Stimulated activated CD4-positive, alpha-beta T cell treated with anti-CD3 and anti-CD28 coated beads, TNF-alpha, amount 100 ng/mL, for 24 hours (primary cell): Measurements from ENCODE around the gene ZNF761.
A peak's percentile ranks its signal among the peaks of the same experiment; 100 is the strongest.
"Not testable (repeated sequence)": the region's sequence is repeated elsewhere in the genome, so short reads cannot be mapped to it uniquely, and the experiment has no call there.

Source experiments
- DNase-seq, 3 experiments: peaks; one replicate each; pipeline ENCODE4 v3.0.0-alpha.2; 2020; ENCODE audit warnings: low read depth in 3 of 3

The ZNF761 gene

GRCh38 chr19:53460131-53460721 is 28.4 kb downstream of the ZNF761 start:
- DNase-seq, result not testable (repeated sequence)

GRCh38 chr19:53461866-53462265 is 30.1 kb downstream of the ZNF761 start:
- no peak for DNase-seq

GRCh38 chr19:53462861-53463260 is 31.1 kb downstream of the ZNF761 start:
- no peak for DNase-seq

GRCh38 chr19:53463263-53463662 is 31.5 kb downstream of the ZNF761 start:
- DNase-seq, result no peak

DNA sequence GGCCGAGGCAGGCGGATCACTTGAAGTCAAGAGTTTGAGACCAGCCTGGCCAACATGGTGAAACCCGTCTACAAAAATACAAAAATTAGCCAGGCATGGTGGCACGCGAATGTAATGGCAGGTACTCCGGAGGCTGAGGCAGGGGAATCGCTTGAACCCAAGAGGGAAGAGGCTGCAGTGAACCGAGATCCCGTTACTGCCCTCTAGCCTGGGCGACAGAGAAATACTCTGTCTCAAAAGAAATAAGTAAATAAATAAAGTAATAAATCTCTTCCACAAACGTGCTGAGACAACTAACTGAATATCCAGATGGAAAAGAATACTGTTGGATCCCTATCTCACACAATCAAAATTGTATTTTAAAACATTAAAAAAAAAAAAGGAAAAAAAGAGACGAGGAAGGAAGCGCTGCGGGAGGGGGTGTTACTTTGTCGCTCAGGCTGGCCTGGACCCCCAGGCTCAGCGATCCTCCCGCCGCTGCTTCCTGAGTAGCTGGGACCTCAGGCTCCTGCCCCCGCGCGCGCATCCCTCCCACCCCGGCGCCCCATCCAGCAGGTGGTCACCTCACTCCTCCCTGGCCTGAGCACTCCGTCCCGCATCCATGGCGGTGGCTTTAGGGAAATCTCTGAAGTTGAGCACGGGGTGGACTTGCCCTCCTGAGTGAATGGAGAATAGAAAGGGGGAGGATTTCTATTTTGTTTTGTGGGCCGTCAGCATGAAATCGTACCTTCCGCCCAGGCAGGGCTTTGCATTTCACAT is 35.1 kb downstream of the ZNF761 start:
- DNase-seq, result no peak

- peak; percentile 92 to 95 (median 92) for DNase-seq
Measured at GRCh38 chr19:53467485-53468262, 35.9 kb downstream of the ZNF761 start, which contains the start of gene ZNF813. TSS of gene ZNF813 (plus strand) at chr19:53467733. CDS start at chr19:53483823, 16,090 bp downstream.

DNA sequence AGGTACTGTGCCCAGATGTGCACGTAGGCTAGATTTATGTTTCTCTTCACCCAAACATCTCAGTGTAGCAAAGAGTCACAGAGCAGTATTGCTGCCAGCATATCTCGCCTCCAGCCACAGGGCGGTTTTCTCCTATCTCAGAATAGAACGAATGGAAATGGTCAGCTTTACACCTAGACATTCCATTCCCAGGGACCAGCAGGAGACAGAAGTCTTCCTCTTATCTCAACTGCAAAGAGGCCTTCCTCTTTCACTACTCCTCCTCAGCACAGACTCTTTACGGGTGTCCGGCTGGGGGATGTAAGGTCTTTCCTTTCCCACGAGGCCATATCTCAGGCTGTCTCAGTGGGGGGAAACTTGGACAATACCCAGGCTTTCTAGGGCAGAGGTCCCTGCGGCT is 36.8 kb downstream of the ZNF761 start:
- not testable (repeated sequence) for DNase-seq

DNA sequence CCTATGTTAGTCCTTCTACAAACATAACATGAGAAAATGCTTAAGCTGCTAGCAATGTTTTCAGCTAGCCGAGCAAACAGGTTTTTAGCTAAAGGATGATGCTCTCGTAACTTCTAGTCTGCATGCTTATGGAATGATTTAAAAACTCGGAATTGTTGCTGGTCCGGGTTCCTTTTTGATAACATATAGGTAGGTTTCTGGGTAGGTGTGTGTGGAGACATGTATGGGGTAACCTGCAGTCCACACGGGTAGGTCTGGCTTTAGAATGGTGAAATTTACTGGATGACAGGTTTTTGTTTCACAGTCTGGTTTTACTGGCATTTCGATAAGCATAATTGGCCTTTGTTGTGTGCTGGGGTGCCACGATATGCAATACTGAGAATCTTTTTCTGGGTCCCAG is 40.1 kb downstream of the ZNF761 start:
- DNase-seq, result no peak

DNA sequence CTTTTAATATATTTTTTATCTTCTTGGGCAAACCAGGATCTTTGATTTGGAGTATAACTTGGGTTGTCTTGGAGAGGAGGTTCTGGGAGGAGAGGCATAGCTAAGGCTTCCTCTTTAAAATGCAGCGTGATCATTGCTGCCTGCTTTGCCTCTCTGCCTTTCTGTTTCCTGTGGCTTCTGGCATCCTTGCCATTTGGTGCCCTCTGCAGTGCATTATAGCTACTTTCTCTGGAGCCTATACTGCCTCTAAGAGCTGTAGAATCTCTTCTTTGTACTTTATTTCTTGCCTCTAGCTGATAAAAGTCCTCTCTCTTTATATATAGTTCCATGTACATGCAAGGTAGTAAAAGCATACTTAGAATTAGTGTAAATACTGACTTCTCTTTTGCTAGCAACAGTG is 43.0 kb downstream of the ZNF761 start:
- DNase-seq, result not testable (repeated sequence)

- not testable (repeated sequence) for DNase-seq
Measured at GRCh38 chr19:53475470-53475869, 43.7 kb downstream of the ZNF761 start.

- not testable (repeated sequence) for DNase-seq
Measured at GRCh38 chr19:53483751-53484150, 52.0 kb downstream of the ZNF761 start.

- no peak for DNase-seq
Measured at GRCh38 chr19:53485046-53486004, 53.5 kb downstream of the ZNF761 start.

DNA sequence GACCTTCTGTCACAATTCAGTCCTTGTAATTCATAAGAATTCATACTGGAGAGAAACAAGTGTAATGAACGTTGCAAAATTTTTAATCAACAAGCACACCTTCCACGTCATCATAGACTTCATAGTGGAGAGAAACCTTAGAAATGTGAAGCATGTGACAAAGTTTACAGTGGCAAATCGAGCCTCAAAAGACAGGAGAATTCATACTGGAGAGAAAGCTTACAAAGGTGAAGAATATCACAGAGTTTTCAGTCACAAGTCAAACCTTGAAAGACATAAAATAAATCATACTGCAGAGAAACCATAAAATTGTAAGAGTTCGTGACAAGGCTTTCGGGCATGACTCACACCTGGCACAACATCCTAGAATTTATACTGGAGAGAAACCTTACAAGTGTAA is 60.4 kb downstream of the ZNF761 start:
- DNase-seq, result no peak

- DNase-seq, result not testable (repeated sequence)
Measured at GRCh38 chr19:53497311-53498023, 65.7 kb downstream of the ZNF761 start.

GRCh38 chr19:53498024-53498395 is 66.2 kb downstream of the ZNF761 start:
- DNase-seq, result not testable (repeated sequence)

- not testable (repeated sequence) for DNase-seq
Measured at GRCh38 chr19:53503151-53503550, 71.4 kb downstream of the ZNF761 start.

DNA sequence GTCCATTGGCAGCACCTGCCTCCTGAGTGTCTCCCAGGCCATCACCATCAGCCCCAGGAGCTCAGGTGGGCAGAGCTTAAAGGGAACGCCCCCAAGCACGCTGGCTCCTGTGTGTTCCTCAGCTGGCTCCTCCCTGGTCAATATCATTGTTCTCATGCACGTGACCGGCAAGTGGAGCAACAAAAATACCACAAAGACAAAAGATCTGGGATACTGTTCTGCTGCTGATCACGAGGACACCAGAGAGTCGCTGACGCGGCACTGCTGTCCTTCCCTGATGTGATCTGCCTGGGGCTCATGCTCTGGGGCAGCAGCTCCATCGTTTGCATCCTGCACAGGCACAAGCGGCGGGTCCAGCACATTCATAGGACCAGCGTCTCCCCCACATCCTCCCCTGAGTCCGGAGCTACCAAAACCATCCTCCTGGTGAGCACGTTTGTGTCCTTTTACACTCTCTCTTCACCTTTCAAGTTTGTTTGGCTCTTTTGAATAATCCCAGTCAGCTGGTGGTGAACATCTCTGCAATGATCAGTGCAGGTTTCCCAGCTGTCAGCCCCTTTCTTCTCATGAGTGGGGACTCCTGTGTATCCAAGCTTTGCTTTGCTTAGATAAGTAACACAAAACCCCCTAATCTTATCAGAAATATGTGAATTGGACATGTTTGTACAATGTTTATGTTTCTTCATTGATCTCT is 72.0 kb downstream of the ZNF761 start:
- DNase-seq, result not testable (repeated sequence)

GRCh38 chr19:53504365-53504703 is 72.5 kb downstream of the ZNF761 start:
- not testable (repeated sequence) for DNase-seq

DNA sequence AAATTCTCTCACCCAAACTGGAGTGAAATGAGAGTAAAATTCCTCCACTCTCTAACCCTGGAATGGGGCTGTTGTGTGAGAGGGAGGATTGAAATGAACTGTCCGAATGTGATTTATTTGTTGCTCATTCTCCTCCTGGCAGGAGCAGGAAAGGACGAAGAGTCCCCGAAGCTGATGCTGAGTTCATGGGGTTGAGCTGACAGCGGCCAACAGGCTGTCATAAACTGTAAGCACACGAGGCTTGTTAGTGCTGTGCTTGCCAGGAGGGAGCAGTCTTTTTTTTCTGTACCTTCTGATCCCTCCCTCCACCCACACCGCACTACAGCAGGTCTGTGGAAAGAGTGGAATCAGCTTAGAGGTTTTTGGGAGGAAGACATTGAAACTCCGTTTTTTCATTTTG is 73.1 kb downstream of the ZNF761 start:
- DNase-seq, result no peak

GRCh38 chr19:53506728-53507127 is 74.9 kb downstream of the ZNF761 start:
- no peak for DNase-seq
